GM20000 (cell line): ENCODE results near the gene MAGI2.

ENCODE experiments used
- DNase-seq: peaks from one replicate; pipeline ENCODE4 v3.0.0; 2012; ENCODE audit warnings: low spot score
- CTCF ChIP-seq: IDR thresholded peaks from 2 replicates; pipeline ENCODE4 v1.5.1; 2012; ENCODE audit warnings: mild to moderate bottlenecking, control low read depth; ENCODE audit errors: extremely low read depth, missing control alignments

MAGI2 gene

DNA sequence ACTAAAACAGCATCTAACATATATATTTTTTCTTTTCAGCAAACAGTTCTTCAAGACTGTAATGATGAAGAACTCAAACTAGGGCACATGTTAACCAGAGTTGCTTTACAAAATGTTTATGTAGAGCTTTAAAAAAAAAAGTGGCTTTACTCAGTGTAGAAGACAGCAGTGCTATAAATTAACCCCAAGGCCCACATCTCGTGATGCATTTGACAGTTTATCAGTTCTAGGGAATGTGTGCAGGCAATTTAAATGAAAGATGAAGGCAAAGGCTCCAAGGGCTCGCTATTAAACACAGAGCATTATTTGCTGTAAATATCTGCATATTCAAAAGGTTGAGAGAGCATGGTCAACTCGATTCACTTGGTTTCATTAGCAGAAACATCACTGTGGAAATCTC lies 558.1 kb downstream of the MAGI2 start:
- DNase-seq = no peak
- TF ChIP-seq CTCF = no peak

DNA sequence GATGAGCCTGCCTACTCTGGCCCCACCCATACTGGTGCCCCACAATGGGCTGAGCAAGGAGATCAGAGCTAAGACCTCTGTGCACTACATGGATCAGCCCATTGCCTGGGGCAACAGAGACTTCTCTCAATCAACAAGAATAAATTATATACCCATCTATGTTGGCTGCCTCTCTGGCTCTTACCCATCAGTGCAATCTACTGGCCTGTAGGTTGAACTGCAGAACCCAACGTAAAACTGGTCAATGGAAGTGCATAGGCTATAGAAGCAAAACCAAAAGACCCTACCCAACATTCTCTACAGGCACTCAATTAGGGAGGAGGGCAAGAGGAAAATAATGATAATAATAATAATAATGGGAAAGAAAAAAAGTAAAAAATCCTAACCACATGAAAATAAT lies 574.3 kb downstream of the MAGI2 start:
- no peak for TF ChIP-seq CTCF
- no peak for DNase-seq

GRCh38 chr7:78873117-78873516 lies 580.4 kb downstream of the MAGI2 start:
- DNase-seq = no peak
- TF ChIP-seq CTCF = no peak

- no peak for DNase-seq
- TF ChIP-seq CTCF = no peak
Observed at GRCh38 chr7:78864339-78864738, 589.1 kb downstream of the MAGI2 start.

DNA sequence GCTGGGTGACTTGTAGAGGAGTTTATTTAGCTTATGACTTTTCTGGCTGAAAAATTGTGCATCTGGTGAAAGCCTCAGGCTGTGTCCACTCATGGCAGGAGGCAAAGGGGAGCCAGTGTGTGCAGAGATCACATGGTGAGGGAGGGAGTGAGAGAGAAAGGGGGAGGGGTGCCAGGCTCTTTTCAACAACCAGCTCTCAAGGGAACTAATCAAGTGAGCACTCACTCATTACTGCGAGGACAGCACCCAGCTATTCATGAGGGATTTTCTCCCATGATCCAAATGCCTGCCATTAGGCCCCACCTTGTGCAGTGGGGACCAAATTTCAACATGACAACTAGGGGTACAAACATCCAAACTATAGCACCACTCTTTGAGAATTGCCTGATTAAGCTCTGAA lies 590.2 kb downstream of the MAGI2 start:
- DNase-seq = no peak
- no peak for TF ChIP-seq CTCF

- TF ChIP-seq CTCF = no peak
- no peak for DNase-seq
Observed at GRCh38 chr7:78862411-78862900, 591.0 kb downstream of the MAGI2 start.

DNA sequence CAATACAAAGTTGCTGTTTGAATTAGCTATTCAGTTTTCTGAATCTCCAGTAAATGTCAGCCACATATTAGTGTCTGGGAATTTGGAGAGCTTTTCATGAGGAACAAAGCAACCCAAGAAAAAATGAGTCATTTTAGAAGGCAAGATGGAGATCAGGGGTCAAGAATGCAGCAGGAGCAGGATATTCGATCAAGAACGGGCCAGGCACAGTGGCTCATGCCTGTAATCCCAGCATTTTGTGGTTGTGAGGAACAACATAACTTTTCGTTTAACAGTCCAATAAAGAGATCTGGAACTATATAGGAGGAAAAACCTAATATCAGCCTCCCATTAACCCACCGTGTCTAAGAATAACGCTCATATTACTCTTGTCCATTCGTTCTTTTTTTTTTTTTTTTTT lies 600.5 kb downstream of the MAGI2 start:
- TF ChIP-seq CTCF = no peak
- DNase-seq = no peak
